Retina (tissue), 1 donor: ENCODE data around the gene MAN1C1.

Experiments used
- DNase-seq: peaks from one replicate; pipeline ENCODE4 v3.0.0-alpha.2; 2016

Gene MAN1C1

GRCh38 chr1:25614501-25615171 lies 2.0 kb upstream of the MAN1C1 start:
- no peak for DNase-seq

GRCh38 chr1:25615172-25615541 lies 1.4 kb upstream of the MAN1C1 start:
- no peak for DNase-seq

- DNase-seq = no peak
These were observed 962 bp upstream of the MAN1C1 start for GRCh38 chr1:25615563-25616094.

- peak; percentile 66 for DNase-seq
These were observed 515 bp downstream of the MAN1C1 start for GRCh38 chr1:25616987-25617624.

- peak; percentile 53 for DNase-seq
These were observed 1.2 kb downstream of the MAN1C1 start for GRCh38 chr1:25617625-25618432.

GRCh38 chr1:25618433-25618808 lies 1.8 kb downstream of the MAN1C1 start:
- DNase-seq = peak; percentile 50

GRCh38 chr1:25619101-25619890 lies 2.7 kb downstream of the MAN1C1 start:
- DNase-seq = peak; percentile 89

GRCh38 chr1:25620211-25620610 lies 3.6 kb downstream of the MAN1C1 start:
- DNase-seq = no peak

GRCh38 chr1:25620701-25621350 lies 4.2 kb downstream of the MAN1C1 start:
- DNase-seq = no peak

GRCh38 chr1:25621876-25622275 lies 5.3 kb downstream of the MAN1C1 start:
- no peak for DNase-seq

- DNase-seq = no peak
These were observed 5.9 kb downstream of the MAN1C1 start for GRCh38 chr1:25622531-25622930.

- no peak for DNase-seq
These were observed 6.4 kb downstream of the MAN1C1 start for GRCh38 chr1:25623007-25623406.

- DNase-seq = no peak
These were observed 7.1 kb downstream of the MAN1C1 start for GRCh38 chr1:25623731-25624130.

- no peak for DNase-seq
These were observed 7.6 kb downstream of the MAN1C1 start for GRCh38 chr1:25624156-25624555.

- DNase-seq = no peak
These were observed 8.0 kb downstream of the MAN1C1 start for GRCh38 chr1:25624604-25625003.

GRCh38 chr1:25626018-25626417 lies 9.4 kb downstream of the MAN1C1 start:
- no peak for DNase-seq

GRCh38 chr1:25628741-25629421 lies 12.3 kb downstream of the MAN1C1 start:
- no peak for DNase-seq

GRCh38 chr1:25629836-25630235 lies 13.2 kb downstream of the MAN1C1 start:
- no peak for DNase-seq

GRCh38 chr1:25631750-25632485 lies 15.3 kb downstream of the MAN1C1 start:
- DNase-seq = no peak

GRCh38 chr1:25634066-25634465 lies 17.5 kb downstream of the MAN1C1 start:
- DNase-seq = no peak

- no peak for DNase-seq
These were observed 18.3 kb downstream of the MAN1C1 start for GRCh38 chr1:25634896-25635295.
